Femur (tissue), 1 donor: ENCODE results near the gene LMBR1.
"Not testable (repeated sequence)": the region's sequence is repeated elsewhere in the genome, so short reads cannot be mapped to it uniquely, and the experiment has no call there.

ENCODE experiments used
- DNase-seq: peaks from one replicate; pipeline ENCODE4 v3.0.0-alpha.2; 2017

LMBR1 gene

DNA sequence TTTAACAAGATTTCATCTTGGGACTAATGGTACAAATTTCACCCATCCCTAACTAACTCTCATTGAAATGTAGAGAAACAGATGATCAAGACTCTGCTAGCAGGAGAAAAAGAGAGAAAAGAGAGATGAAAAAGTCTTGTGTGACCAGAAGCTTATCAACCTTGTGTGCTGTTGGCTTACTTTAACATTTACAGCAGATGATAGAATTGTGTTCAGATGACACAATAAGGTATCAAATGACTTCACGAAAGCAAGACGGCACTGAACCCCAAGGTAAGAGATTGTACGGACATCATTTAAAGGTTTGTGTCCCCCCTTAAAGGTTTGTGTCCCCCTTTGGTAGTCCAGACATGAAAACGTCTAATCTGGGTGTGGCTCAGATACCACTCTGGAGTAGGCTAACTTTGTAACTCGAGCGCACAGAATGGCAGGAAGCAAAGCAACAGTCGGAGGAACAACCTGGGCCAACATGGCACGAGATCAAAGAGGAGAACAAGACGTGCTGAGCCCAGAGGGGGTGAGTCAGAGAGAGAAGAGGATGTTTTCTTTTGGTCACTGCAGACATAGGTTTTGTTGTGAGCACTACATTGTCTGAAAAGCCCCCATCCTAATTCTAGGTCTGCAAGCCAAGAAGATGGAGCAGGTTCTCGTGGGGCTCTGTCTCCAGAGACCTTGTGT is 10.4 kb upstream of the LMBR1 start:
- DNase-seq: peak; percentile 39

DNA sequence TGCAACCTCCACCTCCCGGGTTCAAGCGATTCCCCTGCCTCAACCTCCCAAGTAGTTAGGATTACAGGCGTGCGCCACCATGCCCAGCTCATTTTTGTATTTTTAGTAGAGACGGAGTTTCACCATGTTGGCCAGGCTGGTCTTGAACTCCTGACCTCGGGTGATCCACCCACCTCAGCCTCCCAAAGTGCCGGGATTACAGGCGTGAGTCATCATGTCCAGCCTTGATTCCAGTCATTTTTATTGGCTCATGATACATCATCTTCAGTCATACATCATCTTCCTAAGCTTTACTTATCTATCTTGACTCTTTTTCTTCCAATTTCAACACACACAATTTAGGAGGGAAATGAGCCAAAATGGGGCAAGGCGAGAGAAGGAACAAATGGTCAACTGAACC is 7.1 kb upstream of the LMBR1 start:
- DNase-seq: not testable (repeated sequence)

DNA sequence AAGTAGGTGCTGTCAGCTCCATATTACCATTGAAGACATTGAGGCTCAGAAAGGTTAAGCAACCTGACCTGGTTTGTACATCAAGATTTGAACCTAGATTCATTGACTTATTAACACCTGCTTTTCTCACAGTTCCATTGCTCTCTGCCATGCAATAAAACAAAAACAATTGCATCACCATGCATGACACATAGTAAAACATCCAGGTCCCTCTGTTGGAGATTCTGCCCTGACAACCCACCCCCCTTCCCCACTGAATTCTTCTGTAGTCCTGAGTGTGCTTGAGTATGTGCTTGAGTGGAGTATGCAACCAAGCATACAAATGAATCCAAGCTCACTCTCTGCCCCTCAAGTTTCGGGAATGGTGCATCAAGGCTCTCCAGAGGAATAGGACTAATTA is 6.0 kb upstream of the LMBR1 start:
- no peak for DNase-seq

DNA sequence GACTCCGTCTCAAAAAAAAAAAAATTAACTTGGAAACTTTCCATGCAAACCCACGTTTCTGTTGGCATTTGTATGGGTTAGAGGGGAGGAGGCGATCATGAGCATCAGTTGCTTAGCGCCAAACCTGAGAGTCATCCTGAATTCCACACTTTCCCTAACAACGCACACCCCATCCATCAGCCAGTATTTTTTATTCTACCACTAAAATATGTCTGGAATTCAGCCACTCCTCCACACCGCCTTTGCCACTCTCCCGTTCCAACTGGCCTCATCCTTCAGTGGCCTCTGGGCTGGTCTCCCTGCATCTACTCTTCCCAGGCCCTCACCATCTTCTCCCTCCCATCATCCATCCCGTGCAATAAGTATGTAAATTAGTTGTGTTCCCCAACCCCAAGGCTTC is 4.7 kb upstream of the LMBR1 start:
- DNase-seq: no peak

DNA sequence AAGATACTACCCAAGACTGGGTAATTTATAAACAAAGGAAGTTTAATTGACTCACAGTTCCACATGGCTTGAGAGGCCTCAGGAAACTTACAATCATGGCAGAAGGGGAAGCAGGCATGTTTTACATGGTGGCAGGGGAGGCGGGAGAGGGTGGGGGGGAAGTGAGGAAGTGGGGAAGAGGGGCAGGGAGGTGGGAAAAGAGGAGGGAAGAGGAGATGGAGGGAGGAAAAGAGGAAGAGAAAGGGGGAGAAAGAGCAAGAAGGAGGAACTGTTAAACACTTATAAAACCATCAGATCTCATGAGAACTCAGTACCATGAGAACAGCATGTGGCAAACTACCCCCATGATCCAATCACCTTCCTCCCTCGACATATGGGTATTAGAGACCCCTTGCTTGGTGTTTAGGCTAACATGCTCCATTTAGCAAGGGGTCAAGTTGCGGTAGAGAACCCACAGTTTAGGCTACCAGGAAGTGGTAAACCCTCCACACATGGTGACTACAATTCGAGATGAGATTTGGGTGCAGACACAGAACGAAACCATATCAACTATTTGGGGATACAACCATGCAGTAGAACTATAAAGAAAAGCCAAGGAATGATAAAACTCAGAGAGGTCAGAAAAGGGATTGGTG is 3.5 kb upstream of the LMBR1 start:
- no peak for DNase-seq

DNA sequence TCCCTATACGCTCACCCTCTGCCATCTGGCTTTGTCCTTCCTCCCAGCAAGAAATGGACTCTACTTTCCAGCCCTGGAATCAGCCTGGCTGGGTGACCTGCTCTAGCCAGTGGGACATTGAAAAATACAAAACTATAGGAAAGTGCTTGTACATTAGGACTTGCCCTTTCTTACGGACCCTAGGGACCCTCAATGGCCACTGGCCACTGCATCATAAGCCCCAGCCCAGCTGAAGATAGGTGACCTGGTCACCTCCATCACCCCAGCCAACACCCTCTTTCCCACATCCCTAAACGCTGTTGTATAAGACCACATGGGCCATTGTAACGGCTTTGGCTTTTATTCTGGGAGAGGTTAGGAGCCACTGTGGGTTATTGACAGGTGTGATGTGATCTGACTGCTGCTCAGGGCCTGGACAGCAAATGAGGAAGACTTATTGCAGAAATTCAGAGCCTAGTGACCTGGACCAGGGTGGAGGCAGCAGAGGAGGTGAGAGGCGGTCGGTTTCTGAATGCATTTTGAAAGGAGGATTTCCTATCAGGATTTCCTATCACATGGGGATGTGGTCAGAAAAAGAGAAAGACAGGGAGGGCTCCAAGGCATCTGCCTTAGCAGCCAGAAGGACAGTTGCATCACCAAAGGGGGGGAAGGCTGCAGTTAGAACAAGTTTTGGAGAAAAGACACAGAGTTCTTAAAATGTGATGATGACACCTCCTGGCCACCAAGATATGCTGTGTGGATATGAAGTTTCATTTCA is 2.2 kb upstream of the LMBR1 start:
- peak; percentile 31 for DNase-seq

DNA sequence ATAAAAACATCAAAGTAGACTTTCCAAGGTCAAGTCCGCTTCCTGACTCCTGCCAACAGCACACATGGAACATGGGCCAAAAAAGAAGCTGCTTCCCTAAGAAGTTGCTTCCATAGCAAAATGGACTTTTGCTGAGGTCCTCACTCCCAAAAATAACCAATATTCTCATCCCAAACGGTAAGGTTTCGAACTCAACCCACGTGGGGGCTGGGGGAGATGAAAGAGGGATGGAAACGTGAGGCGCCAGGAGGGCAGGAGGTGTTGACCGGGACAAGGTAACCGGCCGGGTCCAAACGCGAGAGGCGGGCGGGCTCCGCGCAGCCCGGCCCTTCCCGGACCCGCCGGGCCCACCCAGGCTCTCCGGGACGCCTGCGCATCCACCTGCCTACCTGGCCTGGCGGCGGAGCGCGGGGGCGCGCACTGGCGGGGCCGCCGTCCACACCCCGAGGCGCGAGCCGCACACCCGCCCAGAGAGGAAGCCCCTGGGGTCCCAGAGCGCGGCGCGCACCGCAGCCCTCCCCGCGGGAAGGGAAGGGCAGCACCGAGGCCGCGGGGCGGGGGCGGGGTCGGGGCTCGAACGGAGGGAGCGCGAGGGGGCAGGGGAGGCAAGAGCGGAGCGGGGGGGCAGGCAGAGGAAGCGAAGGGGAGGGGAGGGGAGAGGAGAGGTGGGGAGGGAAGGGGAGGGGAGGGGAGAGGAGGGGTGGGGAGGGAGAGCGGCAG is 742 bp downstream of the LMBR1 start:
- DNase-seq: peak; percentile 61

DNA sequence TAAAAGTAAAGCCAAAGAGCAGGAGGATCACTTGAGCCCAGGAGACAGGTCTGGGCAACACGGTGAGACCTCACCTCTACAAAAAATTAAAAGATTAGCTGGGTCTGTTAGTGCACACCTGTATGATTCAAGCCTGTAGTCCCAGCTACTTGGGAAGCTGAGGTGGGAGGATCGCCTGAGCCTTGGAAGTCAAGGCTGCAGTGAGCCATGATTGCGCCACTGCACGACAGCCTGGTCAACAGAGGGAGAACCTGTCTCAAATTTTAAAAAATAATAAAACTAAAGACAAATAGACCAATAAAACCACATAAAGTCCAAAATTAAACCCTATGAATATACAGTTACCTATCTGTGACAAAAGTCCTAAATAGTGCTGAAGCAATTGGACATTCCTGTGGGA is 3.2 kb downstream of the LMBR1 start:
- no peak for DNase-seq

DNA sequence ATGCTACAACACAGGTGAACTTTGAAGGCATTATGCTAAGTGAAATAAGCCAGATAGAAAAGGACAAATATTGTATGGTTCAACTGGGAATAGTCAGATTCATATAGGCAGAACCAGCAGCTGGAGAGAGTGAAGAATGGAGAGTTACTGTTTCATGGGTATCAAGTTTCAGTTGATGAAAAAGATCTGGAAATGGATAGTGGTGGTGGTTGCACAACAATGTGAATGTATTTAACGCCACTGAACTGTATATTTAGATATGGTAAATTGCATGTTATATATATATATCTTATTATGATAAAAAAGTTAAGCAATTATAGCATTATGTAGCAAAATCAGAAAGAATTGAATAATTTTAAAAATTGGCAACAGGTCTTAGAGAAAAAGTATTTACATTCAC is 3.9 kb downstream of the LMBR1 start:
- no peak for DNase-seq

DNA sequence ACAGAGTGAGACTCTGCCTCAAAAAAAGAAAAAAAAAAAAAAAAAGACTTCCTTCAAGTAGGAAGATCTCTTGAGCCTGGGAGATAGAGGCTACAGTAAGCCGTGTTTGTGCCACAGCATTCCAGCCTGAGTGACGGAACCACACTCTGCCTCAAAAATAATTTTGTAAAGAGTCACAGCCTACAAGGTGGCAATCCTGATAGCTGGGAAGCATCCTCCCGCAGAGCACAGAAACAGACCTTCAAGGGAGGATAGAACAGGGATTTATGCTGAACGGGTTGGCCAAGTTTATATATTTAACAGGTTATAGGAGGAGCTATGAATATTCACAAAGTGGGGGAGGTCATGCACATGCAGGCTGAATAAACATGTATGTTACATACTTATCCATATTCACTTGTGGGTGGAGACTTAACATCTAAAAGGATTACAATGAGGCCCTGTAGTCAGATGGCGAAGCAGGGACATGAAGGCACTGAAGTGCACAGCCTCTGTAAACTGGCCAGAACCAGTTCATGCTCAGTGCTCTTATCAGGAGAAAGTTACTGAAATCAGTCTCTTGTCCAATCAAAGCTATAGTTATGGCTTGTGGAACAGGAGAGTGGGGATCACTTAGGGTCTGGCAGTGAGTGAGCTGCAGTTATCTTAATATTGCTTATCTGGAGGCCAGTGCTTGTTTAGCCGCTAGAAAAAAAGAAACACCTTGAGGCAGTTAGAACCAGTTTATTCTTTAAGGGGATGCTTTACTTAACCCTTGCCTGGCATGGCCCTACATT is 6.8 kb downstream of the LMBR1 start:
- DNase-seq: no peak

DNA sequence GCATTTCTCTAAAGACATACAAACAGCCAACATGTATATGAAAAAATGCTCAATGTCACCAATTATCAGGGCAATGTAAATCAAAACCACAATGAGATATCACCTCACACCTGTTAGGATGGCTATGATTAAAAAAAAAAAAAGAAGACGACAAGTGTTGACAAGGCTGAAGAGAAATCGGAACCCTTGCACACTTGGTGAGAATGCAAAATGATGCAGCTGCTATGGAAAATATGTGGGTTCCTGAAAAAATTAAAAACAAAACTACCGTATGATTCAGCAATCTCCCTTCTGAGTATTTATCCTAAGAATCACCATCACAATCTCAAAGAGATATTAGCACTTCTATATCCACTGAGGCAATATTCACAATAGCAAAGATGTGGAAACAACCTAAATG is 11.3 kb downstream of the LMBR1 start:
- DNase-seq: no peak

DNA sequence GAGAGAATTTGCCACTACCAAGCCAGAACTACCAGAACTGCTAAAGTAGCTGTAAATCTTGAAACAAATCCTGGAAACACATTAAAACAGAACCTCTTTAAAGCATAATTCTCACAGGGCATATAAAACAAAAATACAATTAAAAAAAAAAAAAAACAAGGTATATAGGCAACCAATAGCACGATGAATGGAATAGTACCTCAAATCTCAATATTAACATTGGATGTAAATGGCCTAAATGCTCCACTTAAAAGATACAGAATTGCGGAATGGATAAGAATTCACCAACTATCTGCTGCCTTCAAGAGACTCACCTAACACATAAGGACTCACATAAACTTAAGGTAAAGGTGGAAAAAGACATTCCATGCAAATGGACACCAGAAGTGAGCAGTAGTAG is 17.2 kb downstream of the LMBR1 start:
- DNase-seq: no peak

DNA sequence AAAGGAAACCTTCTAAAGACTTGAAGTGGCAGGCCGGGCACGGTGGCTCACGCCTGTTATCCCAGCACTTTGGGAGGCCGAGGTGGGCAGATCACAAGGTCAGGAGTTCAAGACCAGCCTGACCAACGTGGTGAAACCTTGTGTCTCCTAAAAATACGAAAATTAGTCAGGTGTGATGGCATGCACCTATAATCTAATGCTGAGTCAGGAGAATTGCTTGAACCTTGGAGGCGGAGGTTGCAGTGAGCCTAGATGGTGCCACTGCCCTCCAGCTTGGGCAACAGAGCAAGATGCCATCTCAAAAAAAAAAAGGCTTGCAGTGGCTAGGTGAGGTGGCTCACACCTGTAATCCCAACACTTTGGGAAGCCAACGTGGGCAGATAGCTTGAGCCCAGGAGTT is 24.6 kb downstream of the LMBR1 start:
- DNase-seq: not testable (repeated sequence)

DNA sequence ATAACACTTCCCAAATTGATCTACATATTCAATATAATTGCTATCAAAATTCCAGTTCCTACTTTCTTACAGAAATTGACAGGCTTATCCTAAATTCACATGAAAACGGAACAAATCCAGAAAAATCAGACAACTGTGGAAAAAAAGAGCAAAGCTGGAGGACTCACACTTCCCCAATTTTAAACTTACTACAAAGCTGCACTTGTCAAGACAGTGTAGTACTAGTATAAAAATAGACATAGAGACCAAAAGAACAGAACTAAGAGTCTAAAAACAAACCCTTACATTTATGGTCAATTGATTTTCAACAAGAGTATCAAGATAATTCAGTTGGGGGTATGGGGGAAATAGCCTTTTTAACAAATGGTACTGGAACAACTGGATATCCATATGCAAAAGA is 27.5 kb downstream of the LMBR1 start:
- DNase-seq: no peak

DNA sequence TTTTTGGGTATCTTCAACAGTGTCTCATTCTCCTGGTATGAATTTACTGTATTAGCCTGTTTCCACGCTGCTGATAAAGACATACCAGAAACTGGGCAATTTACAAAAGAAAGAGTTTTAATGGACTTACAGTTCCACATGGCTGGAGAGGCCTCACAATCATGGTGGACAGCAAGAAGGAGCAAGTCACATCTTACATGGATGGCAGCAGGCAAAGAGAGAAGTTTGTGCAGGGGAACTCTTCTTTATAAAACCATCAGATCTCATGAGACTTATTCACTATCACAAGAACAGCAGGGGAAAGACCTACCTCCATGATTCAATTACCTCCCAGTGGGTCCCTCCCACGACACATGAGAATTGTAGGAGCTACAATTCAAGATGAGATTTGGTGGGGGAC is 31.0 kb downstream of the LMBR1 start:
- not testable (repeated sequence) for DNase-seq

DNA sequence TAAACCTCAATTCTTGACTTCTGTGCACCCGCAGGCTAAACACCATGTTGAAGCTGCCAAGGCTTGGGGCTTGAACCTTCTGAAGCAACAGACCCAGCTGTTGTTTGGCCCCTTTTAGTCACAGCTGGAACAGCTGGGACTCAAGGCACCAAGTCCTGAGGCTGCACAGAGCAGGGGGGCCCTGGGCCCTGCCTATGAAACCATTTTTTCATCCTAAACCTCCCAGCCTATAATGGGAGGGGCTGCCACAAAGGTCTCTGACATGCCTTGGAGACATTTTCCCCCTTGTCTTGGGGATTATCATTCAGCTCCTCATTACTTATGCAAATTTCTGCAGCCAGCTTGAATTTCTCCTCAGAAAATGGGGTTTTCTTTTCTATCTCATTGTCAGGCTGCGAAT is 31.8 kb downstream of the LMBR1 start:
- no peak for DNase-seq

DNA sequence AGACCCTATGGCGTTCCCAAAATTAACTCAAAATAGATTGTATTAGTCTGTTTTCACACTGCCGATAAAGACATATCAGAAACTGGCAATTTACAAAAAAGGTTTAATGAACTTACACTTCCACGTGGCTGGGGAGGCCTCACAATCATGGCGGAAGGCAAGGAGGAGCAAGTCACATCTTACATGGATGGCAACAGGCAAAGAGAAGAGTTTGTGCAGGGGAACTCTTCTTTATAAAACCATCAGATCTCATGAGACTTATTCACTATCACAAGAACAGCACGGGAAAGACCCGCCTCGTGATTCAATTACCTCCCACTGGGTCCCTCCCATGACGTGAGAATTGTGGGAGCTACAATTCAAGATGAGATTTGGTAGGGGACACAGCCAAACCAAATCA is 32.9 kb downstream of the LMBR1 start:
- DNase-seq: not testable (repeated sequence)

DNA sequence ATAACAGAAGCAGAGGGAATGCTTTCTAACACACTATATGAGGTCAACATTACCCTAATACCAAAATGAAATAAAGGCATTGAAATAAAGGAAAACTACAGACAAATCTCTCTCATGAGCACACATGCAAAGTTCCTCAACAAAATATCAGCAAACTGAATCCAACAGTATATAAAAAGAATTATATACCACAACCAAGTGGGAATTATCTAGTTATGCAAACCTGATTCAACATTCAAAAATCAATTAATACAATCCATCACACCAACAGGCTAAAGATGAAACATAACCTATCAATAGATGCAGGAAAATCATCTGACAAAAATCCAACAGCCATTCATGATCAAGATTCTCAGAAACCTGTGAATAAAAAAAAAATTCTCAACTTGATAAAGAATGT is 34.5 kb downstream of the LMBR1 start:
- no peak for DNase-seq

DNA sequence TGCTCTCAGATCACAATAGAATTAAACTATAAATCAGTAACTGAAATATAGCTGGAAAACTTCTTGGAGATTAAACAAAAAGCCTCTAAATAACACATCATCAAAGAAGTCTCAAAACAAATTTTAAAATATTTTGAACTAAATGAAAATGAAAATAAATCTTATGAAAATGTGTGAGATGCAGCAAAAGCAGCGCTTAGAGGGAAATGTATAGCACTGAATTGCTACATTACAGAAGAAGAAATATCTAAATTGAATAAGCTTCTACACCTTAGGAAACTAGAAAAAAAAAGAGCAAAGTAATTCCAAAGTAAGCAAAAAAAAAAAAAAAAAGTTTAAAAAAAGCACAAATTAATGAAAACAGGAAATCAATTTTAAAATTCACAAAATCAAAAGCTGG is 35.2 kb downstream of the LMBR1 start:
- DNase-seq: no peak

DNA sequence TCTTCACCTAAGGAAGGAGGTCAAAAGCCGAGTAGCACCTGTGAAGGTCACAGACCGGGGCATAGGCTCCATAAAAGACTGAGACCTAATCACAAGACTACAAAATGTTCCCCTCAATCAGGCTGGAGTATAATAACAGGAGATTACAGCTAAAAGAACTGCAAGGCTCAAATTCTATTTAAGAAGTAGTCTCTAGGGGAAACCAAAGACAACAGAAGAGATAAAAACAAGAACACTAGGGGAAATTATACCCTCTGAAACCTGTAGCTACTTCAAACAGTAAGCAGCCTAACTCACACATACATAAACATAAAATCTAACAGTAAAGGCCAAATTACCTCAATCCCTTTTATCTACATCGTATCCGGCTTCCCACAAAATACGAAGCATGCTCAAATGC is 38.3 kb downstream of the LMBR1 start:
- DNase-seq: no peak

DNA sequence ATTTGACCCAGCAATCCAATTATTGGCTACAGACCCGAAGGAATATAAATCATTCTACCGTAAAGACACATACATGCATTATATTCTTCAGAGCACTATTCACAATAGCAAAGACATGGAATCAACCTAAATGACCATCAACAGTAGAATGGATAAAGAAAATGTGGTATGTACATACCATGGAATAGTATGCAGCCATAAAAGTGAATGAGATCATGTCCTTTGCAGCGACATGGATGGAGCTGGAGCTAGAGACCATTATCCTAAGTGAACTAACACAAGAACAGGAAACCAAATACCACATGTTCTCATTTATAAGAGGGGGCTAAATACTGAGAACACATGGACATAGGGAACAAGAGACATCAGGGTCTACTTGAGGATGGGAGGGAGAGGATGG is 44.0 kb downstream of the LMBR1 start:
- DNase-seq: no peak

DNA sequence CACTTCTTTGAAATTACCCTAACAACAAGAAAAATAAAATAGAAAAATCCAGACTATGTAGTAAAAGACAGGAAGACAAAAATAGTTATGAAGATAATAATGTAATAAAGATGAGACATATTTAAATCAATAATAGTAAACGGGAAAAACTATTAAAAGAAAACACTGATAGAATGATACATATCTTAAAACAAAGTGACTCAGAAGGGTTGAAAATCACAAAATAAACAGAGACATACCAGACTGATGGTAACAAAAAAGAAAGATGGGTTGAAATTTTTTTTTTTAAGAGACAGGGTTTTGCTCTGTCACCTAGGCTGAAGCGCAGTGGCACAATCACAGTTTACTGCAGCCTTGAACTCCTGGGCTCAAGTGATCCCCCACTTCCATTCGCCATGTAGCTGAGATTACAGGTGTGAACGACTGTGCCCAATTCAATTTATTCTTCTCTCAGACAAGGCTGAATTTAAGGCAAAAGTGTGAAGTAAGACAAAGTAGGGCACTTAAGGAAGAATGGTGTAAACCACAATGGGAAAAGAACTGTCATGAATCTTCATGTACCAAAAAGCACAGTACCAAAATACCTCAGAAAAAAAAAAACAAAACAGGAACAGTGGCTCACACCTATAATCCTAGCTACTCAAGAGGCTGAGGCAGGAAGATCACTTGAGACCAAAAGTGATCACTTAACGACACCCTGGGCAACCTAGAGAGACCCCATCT is 47.4 kb downstream of the LMBR1 start:
- DNase-seq: no peak
